CD14-positive monocyte (primary cell): ENCODE results near the gene VLDLR. TPM values are rescaled to one million over a fixed set of nuclear protein-coding genes. Genes with fewer than 3 reads are reported as not detected.

Experiments used
- DNase-seq, 3 donors: peaks; one replicate each; pipeline ENCODE4 v3.0.0-alpha.2; 2011 to 2022
- H2AFZ ChIP-seq: 2 replicates; pipeline ENCODE4 v1.6.0; 2012; ENCODE audit warnings: mild to moderate bottlenecking, low read depth, low read length, inconsistent platforms; ENCODE audit not compliant: insufficient read depth, poor library complexity, severe bottlenecking
- H3K27ac ChIP-seq, 2 donors: 1 replicate in 1 of 2; 2 replicates in 1 of 2; pipeline ENCODE4 v1.5.1; 2012 to 2013; ENCODE audit warnings: low read length in 2 of 2, control low read depth in 1 of 2, inconsistent platforms in 1 of 2, low read depth in 1 of 2, mild to moderate bottlenecking in 1 of 2
- H3K27me3 ChIP-seq, 2 donors: one replicate each; pipeline versions ENCODE4 v1.6.0 to v1.6.1; 2011 to 2013; ENCODE audit warnings: low read length in 2 of 2; ENCODE audit not compliant: control insufficient read depth in 2 of 2, insufficient read depth in 2 of 2
- H3K36me3 ChIP-seq, 2 donors: replicated peaks in 1 of 2; 1 replicate in 1 of 2; 2 replicates in 1 of 2; pipeline versions ENCODE4 v1.5.1 to v1.6.1; 2012 to 2013; ENCODE audit warnings: low read length in 2 of 2, control low read depth in 1 of 2, inconsistent platforms in 1 of 2, mild to moderate bottlenecking in 1 of 2; ENCODE audit not compliant: insufficient read depth in 2 of 2, control insufficient read depth in 1 of 2
- H3K4me1 ChIP-seq, 2 donors: 1 replicate in 1 of 2; 2 replicates in 1 of 2; pipeline versions ENCODE4 v1.5.1 to v1.6.1; 2012 to 2013; ENCODE audit warnings: low read length in 2 of 2, control low read depth in 1 of 2, inconsistent platforms in 1 of 2, mild to moderate bottlenecking in 1 of 2, moderate library complexity in 1 of 2; ENCODE audit not compliant: insufficient read depth in 2 of 2, control insufficient read depth in 1 of 2
- H3K4me2 ChIP-seq: replicated peaks from 2 replicates; pipeline ENCODE3; 2012; ENCODE audit warnings: low read length, moderate library complexity, mild to moderate bottlenecking; ENCODE audit not compliant: poor library complexity, severe bottlenecking; ENCODE audit errors: extremely low read depth
- H3K4me3 ChIP-seq, 3 experiments: fragments of 200-600 bp in 1 of 3; sonication (generic) in 1 of 3; replicated peaks in 1 of 3; 1 replicate in 2 of 3; 2 replicates in 1 of 3; pipeline ENCODE4 v1.5.1; 2011 to 2013; ENCODE audit warnings: low read length in 3 of 3, mild to moderate bottlenecking in 3 of 3, control low read depth in 2 of 3, low read depth in 2 of 3, inconsistent platforms in 1 of 3, moderate library complexity in 1 of 3
- H3K79me2 ChIP-seq: 2 replicates; pipeline ENCODE4 v1.6.0; 2012; ENCODE audit warnings: mild to moderate bottlenecking, control low read depth, inconsistent platforms, low read length, moderate library complexity; ENCODE audit not compliant: insufficient read depth
- H3K9ac ChIP-seq: 2 replicates; pipeline ENCODE4 v1.6.0; 2017; ENCODE audit warnings: low read length, mild to moderate bottlenecking; ENCODE audit not compliant: insufficient read depth, poor library complexity, severe bottlenecking
- H3K9me3 ChIP-seq, 2 donors: replicated peaks in 1 of 2; 1 replicate in 1 of 2; 2 replicates in 1 of 2; pipeline versions ENCODE4 v1.5.1 to v1.6.1; 2012 to 2013; ENCODE audit warnings: low read length in 2 of 2, control low read depth in 1 of 2; ENCODE audit not compliant: control insufficient read depth in 1 of 2, insufficient read depth in 1 of 2
- H4K20me1 ChIP-seq: 2 replicates; pipeline ENCODE4 v1.6.0; 2012; ENCODE audit warnings: mild to moderate bottlenecking, low read length, control low read depth, moderate library complexity; ENCODE audit not compliant: insufficient read depth
- H3K27ac Mint-ChIP-seq, 7 donors: one replicate each; pipeline ENCODE4 v1.8.0; 2020; ENCODE audit warnings: mild to moderate bottlenecking in 7 of 7, mixed read lengths in 7 of 7, moderate library complexity in 6 of 7, inconsistent platforms in 2 of 7
- H3K27me3 Mint-ChIP-seq, 3 donors: one replicate each; pipeline ENCODE4 v1.8.0; 2021 to 2022; ENCODE audit warnings: low read depth in 3 of 3, mild to moderate bottlenecking in 3 of 3, mixed read lengths in 3 of 3, moderate library complexity in 3 of 3, inconsistent platforms in 1 of 3
- H3K36me3 Mint-ChIP-seq, 2 donors: one replicate each; pipeline ENCODE4 v1.8.0; 2020; ENCODE audit warnings: mixed read lengths in 2 of 2, inconsistent platforms in 1 of 2, mild to moderate bottlenecking in 1 of 2
- H3K4me1 Mint-ChIP-seq: one replicate; pipeline ENCODE4 v1.8.0; 2020; ENCODE audit warnings: mild to moderate bottlenecking, mixed read lengths
- H3K4me3 Mint-ChIP-seq, 2 donors: one replicate each; pipeline ENCODE4 v1.8.0; 2020; ENCODE audit warnings: mild to moderate bottlenecking in 2 of 2, mixed read lengths in 2 of 2, moderate library complexity in 1 of 2
- H3K9me3 Mint-ChIP-seq, 7 donors: one replicate each; pipeline ENCODE4 v1.8.0; 2020 to 2022; ENCODE audit warnings: mixed read lengths in 7 of 7, mild to moderate bottlenecking in 6 of 7, moderate library complexity in 6 of 7, inconsistent platforms in 2 of 7
- WGBS: methylation state at CpG from one replicate; pipeline ENCODE4 v1.1.5; 2013; ENCODE audit warnings: missing lambda C conversion rate; ENCODE audit not compliant: insufficient coverage; 5-methylcytosine and 5-hydroxymethylcytosine counted together
- intact Hi-C, 2 donors: fragments of 100-400 bp; cut with micrococcal nuclease; formaldehyde crosslinking; loops; one replicate each; pipeline versions ENCODE4 v1.15.0 to v1.15.1; 2023
- polyA plus RNA-seq, 3 donors: library from polyadenylated mRNA; depleted of rRNA in 1 of 3; unstranded in 2 of 3; stranded (reverse) in 1 of 3; fragments of 300-500 nt in 2 of 3; fragments of >200 nt in 1 of 3; fragmentation: Illumina TruSeq in 2 of 3; gene quantifications; 1 replicate in 2 of 3; 2 replicates in 1 of 3; pipeline ENCODE4 v1.2.3, GENCODE V29; 2012 to 2021
- TF ChIP-seq, protein P1 (sequence below): fragments of 200-600 bp; IDR thresholded peaks from one replicate; pipeline ENCODE4 v1.8.0; 2022; ENCODE audit warnings: antibody characterized with exemption, mild to moderate bottlenecking

The VLDLR gene
- polyA plus RNA-seq, 3 donors: 0.05 to 0.07 TPM; not detected in 1

- H3K79me2 ChIP-seq: no peaks in the 10 kb centered on the region
- H3K36me3 ChIP-seq: no peaks in the 10 kb centered on the region
- no peaks in the 10 kb centered on the region for H4K20me1 ChIP-seq
- Mint-ChIP-seq H3K4me3 (no peak overlapping the region), H3K9me3 (peaks cover 0 to 2% (median 0%) of the 10 kb centered on the region in 7 donors), H3K36me3 (no peaks in the 10 kb centered on the region), H3K27ac (no peak overlapping the region), H3K27me3 (peaks cover 0 to 5% (median 0%) of the 10 kb centered on the region in 3 donors), H3K4me1 (no peaks in the 10 kb centered on the region)
- no peak overlapping the region for H3K4me3 ChIP-seq
- DNase-seq: no peak
- no peak overlapping the region for H2AFZ ChIP-seq
- intact Hi-C loops: no loop called here
- H3K4me1 ChIP-seq: no peaks in the 10 kb centered on the region
- H3K27ac ChIP-seq: no peak overlapping the region
- H3K9ac ChIP-seq: no peak overlapping the region
- TF ChIP-seq, protein P1, sequence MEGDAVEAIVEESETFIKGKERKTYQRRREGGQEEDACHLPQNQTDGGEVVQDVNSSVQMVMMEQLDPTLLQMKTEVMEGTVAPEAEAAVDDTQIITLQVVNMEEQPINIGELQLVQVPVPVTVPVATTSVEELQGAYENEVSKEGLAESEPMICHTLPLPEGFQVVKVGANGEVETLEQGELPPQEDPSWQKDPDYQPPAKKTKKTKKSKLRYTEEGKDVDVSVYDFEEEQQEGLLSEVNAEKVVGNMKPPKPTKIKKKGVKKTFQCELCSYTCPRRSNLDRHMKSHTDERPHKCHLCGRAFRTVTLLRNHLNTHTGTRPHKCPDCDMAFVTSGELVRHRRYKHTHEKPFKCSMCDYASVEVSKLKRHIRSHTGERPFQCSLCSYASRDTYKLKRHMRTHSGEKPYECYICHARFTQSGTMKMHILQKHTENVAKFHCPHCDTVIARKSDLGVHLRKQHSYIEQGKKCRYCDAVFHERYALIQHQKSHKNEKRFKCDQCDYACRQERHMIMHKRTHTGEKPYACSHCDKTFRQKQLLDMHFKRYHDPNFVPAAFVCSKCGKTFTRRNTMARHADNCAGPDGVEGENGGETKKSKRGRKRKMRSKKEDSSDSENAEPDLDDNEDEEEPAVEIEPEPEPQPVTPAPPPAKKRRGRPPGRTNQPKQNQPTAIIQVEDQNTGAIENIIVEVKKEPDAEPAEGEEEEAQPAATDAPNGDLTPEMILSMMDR: no peak
- H3K27me3 ChIP-seq: peaks cover 0 to 4% of the 10 kb centered on the region in 2 donors
- no peak overlapping the region for H3K4me2 ChIP-seq
- no peaks in the 10 kb centered on the region for H3K9me3 ChIP-seq
- WGBS: 92% methylated on average over 6 of the region's 10 CpGs
Observed at GRCh38 chr9:2637390-2637789, 15.8 kb downstream of the VLDLR start.

- no CpG with 5 or more reads among the region's 3 CpGs for WGBS
- H3K27me3 Mint-ChIP-seq: peaks cover 0 to 3% (median 0%) of the 10 kb centered on the region in 3 donors
- no peaks in the 10 kb centered on the region for H3K36me3 Mint-ChIP-seq
- no peak overlapping the region for H3K27ac Mint-ChIP-seq
- no peak overlapping the region for H3K4me3 ChIP-seq
- intact Hi-C loops: no loop called here
- no peaks in the 10 kb centered on the region for H3K9me3 ChIP-seq
- no peaks in the 10 kb centered on the region for H4K20me1 ChIP-seq
- H3K4me1 Mint-ChIP-seq: no peaks in the 10 kb centered on the region
- no peak for DNase-seq
- peaks cover 0 to 3% of the 10 kb centered on the region in 2 donors for H3K27me3 ChIP-seq
- H3K79me2 ChIP-seq: no peaks in the 10 kb centered on the region
- no peaks in the 10 kb centered on the region for H3K36me3 ChIP-seq
- no peaks in the 10 kb centered on the region for H3K4me1 ChIP-seq
- TF ChIP-seq, protein P1: no peak
- H3K4me3 Mint-ChIP-seq: no peak overlapping the region
- H3K27ac ChIP-seq: no peak overlapping the region
- no peak overlapping the region for H3K4me2 ChIP-seq
- no peak overlapping the region for H2AFZ ChIP-seq
- H3K9ac ChIP-seq: no peak overlapping the region
- H3K9me3 Mint-ChIP-seq: peaks cover 0 to 6% (median 2%) of the 10 kb centered on the region in 7 donors
Observed at GRCh38 chr9:2638871-2639673, 17.5 kb downstream of the VLDLR start.
